Jurkat, Clone E6-1 (cell line): ENCODE data around the gene CA5A.

Experiments
- DNase-seq: peaks from one replicate; pipeline ENCODE4 v3.0.0-alpha.2; 2011; ENCODE audit warnings: low read depth, low spot score
- H3K4me3 ChIP-seq: 2 replicates; pipeline ENCODE4 v1.5.1; 2011; ENCODE audit warnings: mild to moderate bottlenecking, low read length, control low read depth, moderate library complexity

The CA5A gene

GRCh38 chr16:87845807-87846619 lies 90.3 kb downstream of the CA5A start:
- H3K4me3 ChIP-seq: no peak overlapping the region
- DNase-seq: no peak

- no peak overlapping the region for H3K4me3 ChIP-seq
- no peak for DNase-seq
Measured at GRCh38 chr16:87845213-87845612, 91.1 kb downstream of the CA5A start.

- H3K4me3 ChIP-seq: no peak overlapping the region
- no peak for DNase-seq
Measured at GRCh38 chr16:87844809-87845208, 91.5 kb downstream of the CA5A start.

GRCh38 chr16:87844120-87844733 lies 92.1 kb downstream of the CA5A start:
- no peak for DNase-seq

GRCh38 chr16:87843678-87844105 lies 92.6 kb downstream of the CA5A start:
- DNase-seq: no peak
- no peak overlapping the region for H3K4me3 ChIP-seq

More at GRCh38 chr16:87844120-87844733, 92.1 kb downstream of the CA5A start:
- H3K4me3 ChIP-seq: no peak overlapping the region

- DNase-seq: peak; percentile 91
- no peak overlapping the region for H3K4me3 ChIP-seq
Measured at GRCh38 chr16:87842209-87842869, 94.0 kb downstream of the CA5A start.

- H3K4me3 ChIP-seq: no peak overlapping the region
- DNase-seq: no peak
Measured at GRCh38 chr16:87841340-87842208, 94.8 kb downstream of the CA5A start.

GRCh38 chr16:87840271-87840978 lies 95.9 kb downstream of the CA5A start:
- no peak for DNase-seq
- no peak overlapping the region for H3K4me3 ChIP-seq

GRCh38 chr16:87839542-87840270 lies 96.6 kb downstream of the CA5A start:
- no peak overlapping the region for H3K4me3 ChIP-seq
- no peak for DNase-seq

- H3K4me3 ChIP-seq: no peak overlapping the region
- no peak for DNase-seq
Measured at GRCh38 chr16:87838643-87839541, 97.4 kb downstream of the CA5A start.
